Fibroblast of mammary gland (primary cell): ENCODE results near the gene KRABD2.

ENCODE experiments used
- DNase-seq: peaks from one replicate; pipeline ENCODE4 v3.0.0-alpha.2; 2010; ENCODE audit warnings: low read depth
- H3K4me3 ChIP-seq: 2 replicates; pipeline ENCODE4 v1.5.1; 2011; ENCODE audit warnings: low read depth, mild to moderate bottlenecking, low read length, moderate library complexity; ENCODE audit not compliant: control insufficient read depth
- TF ChIP-seq, protein P1 (sequence below): conservative IDR thresholded peaks from 2 replicates; pipeline ENCODE4 v1.5.1; 2011; ENCODE audit warnings: low read depth, low read length, inconsistent platforms; ENCODE audit not compliant: control insufficient read depth, insufficient read depth

KRABD2 gene

DNA sequence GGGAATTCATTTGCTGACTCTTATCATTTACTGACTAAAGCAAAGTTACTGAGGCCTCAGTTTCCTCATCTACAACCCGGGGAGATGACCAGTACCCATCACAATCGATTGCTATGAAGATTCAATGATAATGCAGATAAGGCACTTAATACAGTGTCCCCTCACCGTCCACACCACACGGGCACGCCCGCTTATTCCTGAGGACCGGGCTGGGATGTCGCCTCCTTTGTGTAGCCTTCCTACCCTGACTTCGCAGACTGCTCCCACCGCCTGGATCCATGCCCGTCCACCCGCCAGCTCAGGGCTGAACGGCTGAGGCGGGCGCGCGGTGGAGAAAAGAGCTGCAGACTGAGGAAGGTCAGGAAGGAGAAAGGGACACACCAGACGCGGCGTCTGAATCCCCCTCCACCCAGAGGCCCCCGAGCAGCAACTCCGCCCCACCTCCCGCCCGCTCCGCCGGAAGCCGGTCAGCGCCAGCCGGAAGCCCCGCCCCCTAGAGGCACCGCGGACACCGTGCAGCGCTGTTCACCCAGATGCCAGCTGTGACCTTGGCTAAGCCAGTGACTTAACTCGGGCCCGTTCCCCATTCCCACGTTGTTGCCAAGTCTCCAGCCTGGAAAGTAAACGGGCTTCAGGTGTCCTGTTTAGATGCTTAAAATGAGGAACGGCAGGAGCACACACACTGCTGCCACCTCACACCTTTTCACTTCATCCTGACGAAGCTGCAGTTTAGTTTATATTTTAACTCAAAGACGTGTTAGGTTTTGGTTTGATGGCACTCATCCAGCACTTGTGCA lies at the start of gene KRABD2:
Gene KRABD2, minus strand, starts transcription at position 434 of the 797 bp plus-strand sequence.
- DNase-seq: peak; percentile 81
- TF ChIP-seq, protein P1, sequence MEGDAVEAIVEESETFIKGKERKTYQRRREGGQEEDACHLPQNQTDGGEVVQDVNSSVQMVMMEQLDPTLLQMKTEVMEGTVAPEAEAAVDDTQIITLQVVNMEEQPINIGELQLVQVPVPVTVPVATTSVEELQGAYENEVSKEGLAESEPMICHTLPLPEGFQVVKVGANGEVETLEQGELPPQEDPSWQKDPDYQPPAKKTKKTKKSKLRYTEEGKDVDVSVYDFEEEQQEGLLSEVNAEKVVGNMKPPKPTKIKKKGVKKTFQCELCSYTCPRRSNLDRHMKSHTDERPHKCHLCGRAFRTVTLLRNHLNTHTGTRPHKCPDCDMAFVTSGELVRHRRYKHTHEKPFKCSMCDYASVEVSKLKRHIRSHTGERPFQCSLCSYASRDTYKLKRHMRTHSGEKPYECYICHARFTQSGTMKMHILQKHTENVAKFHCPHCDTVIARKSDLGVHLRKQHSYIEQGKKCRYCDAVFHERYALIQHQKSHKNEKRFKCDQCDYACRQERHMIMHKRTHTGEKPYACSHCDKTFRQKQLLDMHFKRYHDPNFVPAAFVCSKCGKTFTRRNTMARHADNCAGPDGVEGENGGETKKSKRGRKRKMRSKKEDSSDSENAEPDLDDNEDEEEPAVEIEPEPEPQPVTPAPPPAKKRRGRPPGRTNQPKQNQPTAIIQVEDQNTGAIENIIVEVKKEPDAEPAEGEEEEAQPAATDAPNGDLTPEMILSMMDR: peak; percentile 44
- H3K4me3 ChIP-seq: peak within 1 kb of the TSS; percentile 77

DNA sequence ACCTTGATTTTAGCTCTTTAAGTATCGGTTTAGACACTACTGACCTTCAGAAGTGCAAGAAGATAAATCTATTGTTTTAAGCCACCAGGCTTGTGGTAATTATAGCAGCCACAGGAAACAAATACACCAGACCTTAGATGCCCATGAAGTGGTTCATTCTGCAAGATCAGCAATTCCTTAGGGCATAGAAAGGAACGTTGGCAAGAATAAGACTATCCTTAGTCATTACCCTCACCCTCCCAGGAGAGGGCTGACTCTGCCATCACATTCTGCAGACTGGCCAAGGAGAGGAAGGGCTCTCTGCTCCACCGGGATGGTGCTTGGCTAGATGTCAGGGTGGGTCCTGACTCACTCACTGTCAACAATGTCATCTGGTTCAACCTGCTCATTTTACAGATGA lies 45.1 kb upstream of the KRABD2 start:
- peak; percentile 62 for DNase-seq
- H3K4me3 ChIP-seq: no peak overlapping the region
- TF ChIP-seq, protein P1: no peak

- TF ChIP-seq, protein P1: no peak
- H3K4me3 ChIP-seq: no peak overlapping the region
- DNase-seq: peak; percentile 82
Measured at GRCh38 chr17:8420041-8420934, 43.8 kb upstream of the KRABD2 start.

GRCh38 chr17:8419305-8419704 lies 42.8 kb upstream of the KRABD2 start:
- no peak overlapping the region for H3K4me3 ChIP-seq
- no peak for DNase-seq
- TF ChIP-seq, protein P1: no peak

DNA sequence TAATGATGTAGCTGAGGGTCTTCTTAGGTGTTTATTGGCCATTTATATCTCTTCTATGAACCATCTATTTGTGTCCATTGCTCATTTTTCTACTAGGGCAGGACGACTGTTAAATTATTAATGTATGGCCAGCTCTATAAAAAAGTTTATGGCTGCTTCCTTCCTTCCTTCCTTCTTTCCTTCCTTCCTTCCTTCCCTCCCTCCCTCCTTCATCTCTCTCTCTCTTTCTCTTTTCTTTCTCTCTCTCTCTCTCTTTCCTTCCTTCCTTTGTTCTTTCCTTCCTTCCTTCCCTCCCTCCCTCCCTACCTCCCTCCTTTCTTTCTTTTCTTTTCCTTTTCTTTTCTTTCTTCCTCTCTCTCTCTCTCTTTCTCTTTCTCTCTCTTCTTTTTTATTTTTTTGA lies 42.0 kb upstream of the KRABD2 start:
- no peak for DNase-seq
- no peak overlapping the region for H3K4me3 ChIP-seq
- TF ChIP-seq, protein P1: no peak

- DNase-seq: no peak
- TF ChIP-seq, protein P1: no peak
- no peak overlapping the region for H3K4me3 ChIP-seq
Measured at GRCh38 chr17:8417806-8418205, 41.3 kb upstream of the KRABD2 start.
